ENCODE data around the gene PIANP. TPM values are rescaled to one million over a fixed set of nuclear protein-coding genes. Genes with fewer than 3 reads are reported as not detected.

PIANP gene
- total and polyA plus RNA-seq, 10 of the 15 experiments (the other 5 are each of a cell fraction or from before 2014, with no cell fraction given) = 0.08 to 0.12 (median 0.08) TPM; not detected in 7

GRCh38 chr12:6701078-6701768 lies 608 bp upstream of the PIANP start (continued):
- TF ChIP-seq, protein P1, sequence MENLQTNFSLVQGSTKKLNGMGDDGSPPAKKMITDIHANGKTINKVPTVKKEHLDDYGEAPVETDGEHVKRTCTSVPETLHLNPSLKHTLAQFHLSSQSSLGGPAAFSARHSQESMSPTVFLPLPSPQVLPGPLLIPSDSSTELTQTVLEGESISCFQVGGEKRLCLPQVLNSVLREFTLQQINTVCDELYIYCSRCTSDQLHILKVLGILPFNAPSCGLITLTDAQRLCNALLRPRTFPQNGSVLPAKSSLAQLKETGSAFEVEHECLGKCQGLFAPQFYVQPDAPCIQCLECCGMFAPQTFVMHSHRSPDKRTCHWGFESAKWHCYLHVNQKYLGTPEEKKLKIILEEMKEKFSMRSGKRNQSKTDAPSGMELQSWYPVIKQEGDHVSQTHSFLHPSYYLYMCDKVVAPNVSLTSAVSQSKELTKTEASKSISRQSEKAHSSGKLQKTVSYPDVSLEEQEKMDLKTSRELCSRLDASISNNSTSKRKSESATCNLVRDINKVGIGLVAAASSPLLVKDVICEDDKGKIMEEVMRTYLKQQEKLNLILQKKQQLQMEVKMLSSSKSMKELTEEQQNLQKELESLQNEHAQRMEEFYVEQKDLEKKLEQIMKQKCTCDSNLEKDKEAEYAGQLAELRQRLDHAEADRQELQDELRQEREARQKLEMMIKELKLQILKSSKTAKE (IDR thresholded peaks at IDR 0.05; ENCODE audit: low read depth, poor library complexity, severe bottlenecking) = no peak
- TF ChIP-seq CEBPZ (IDR thresholded peaks at IDR 0.05; ENCODE audit: low read depth, low read length) = no peak
- no peak for TF ChIP-seq IKZF1 (conservative IDR thresholded peaks at IDR 0.05)
- TF ChIP-seq MXI1 (IDR thresholded peaks at IDR 0.05; ENCODE audit: low read depth, low read length) = no peak
- TF ChIP-seq ZNF217 (IDR thresholded peaks at IDR 0.05) = no peak
- TF ChIP-seq ESRRA (IDR thresholded peaks at IDR 0.05; ENCODE audit: low read length) = no peak
- TF ChIP-seq, protein P2, sequence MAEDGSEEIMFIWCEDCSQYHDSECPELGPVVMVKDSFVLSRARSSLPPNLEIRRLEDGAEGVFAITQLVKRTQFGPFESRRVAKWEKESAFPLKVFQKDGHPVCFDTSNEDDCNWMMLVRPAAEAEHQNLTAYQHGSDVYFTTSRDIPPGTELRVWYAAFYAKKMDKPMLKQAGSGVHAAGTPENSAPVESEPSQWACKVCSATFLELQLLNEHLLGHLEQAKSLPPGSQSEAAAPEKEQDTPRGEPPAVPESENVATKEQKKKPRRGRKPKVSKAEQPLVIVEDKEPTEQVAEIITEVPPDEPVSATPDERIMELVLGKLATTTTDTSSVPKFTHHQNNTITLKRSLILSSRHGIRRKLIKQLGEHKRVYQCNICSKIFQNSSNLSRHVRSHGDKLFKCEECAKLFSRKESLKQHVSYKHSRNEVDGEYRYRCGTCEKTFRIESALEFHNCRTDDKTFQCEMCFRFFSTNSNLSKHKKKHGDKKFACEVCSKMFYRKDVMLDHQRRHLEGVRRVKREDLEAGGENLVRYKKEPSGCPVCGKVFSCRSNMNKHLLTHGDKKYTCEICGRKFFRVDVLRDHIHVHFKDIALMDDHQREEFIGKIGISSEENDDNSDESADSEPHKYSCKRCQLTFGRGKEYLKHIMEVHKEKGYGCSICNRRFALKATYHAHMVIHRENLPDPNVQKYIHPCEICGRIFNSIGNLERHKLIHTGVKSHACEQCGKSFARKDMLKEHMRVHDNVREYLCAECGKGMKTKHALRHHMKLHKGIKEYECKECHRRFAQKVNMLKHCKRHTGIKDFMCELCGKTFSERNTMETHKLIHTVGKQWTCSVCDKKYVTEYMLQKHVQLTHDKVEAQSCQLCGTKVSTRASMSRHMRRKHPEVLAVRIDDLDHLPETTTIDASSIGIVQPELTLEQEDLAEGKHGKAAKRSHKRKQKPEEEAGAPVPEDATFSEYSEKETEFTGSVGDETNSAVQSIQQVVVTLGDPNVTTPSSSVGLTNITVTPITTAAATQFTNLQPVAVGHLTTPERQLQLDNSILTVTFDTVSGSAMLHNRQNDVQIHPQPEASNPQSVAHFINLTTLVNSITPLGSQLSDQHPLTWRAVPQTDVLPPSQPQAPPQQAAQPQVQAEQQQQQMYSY (CRISPR knock-in tag; IDR thresholded peaks at IDR 0.05) = no peak
